Pancreas (tissue), 10 donors: ENCODE data around the gene NUDT2. TPM values are rescaled to one million over a fixed set of nuclear protein-coding genes. Genes with fewer than 3 reads are reported as not detected.

Experiments
- ATAC-seq, 4 donors: fragments of 200-7000 bp; cut with Tn5 transposase; one replicate each; pipeline versions ENCODE4 v1.8.0 to v1.9.1; 2020; ENCODE audit warnings: mild to moderate bottlenecking in 4 of 4, moderate library complexity in 4 of 4
- DNase-seq, 6 donors: peaks; one replicate each; pipeline ENCODE4 v3.0.0-alpha.2; 2020
- FAIRE-seq: peaks from 2 replicates; lab custom pipeline; 2012; peaks lifted over from hg19 to GRCh38; lab: Jason Lieb, UNC
- H3K27ac ChIP-seq, 4 donors: fragments of 200-600 bp; sonication (generic); 1 replicate in 3 of 4; 2 replicates in 1 of 4; pipeline versions ENCODE4 v1.5.0 to v1.8.0; 2020
- H3K27me3 ChIP-seq, 4 donors: fragments of 200-600 bp; one replicate each; pipeline ENCODE4 v1.8.0; 2021
- H3K36me3 ChIP-seq, 3 donors: fragments of 200-600 bp; sonication (generic) in 1 of 3; one replicate each; pipeline versions ENCODE4 v1.5.0 to v1.8.0; 2020 to 2021
- H3K4me1 ChIP-seq, 3 donors: fragments of 200-600 bp; one replicate each; pipeline ENCODE4 v1.8.0; 2021
- H3K4me3 ChIP-seq, 4 donors: fragments of 200-600 bp; sonication (generic) in 2 of 4; one replicate each; pipeline versions ENCODE4 v1.5.0 to v1.8.0; 2020 to 2021
- H3K9me3 ChIP-seq, 4 donors: fragments of 200-600 bp; one replicate each; pipeline ENCODE4 v1.8.0; 2021
- CTCF ChIP-seq, 4 donors: fragments of 200-600 bp; sonication (generic) in 3 of 4; IDR thresholded peaks; one replicate each; pipeline versions ENCODE4 v1.5.0 to v1.8.0; 2021; ENCODE audit warnings: antibody characterized with exemption in 4 of 4
- WGBS, 2 donors: extraction: QIAGEN DNeasy Blood & Tissue Kit; methylation state at CpG; one replicate each; pipeline ENCODE4 v1.1.7; 2013; 5-methylcytosine and 5-hydroxymethylcytosine counted together
- intact Hi-C, 3 donors: fragments of 100-400 bp; cut with DNase I; formaldehyde crosslinking; loops; one replicate each; pipeline versions ENCODE4 v1.11.1 to v1.14.2; 2022
- polyA plus RNA-seq, 2 donors: library from polyadenylated mRNA; stranded (reverse); fragments of 200-250 nt; gene quantifications; one replicate each; pipeline ENCODE4 v1.2.3, GENCODE V29; 2013
- total RNA-seq, 6 donors: library from RNA; stranded (reverse); fragmentation: NEBNext Ultra II Directional in 4 of 6; extraction: Animal tissue kit (Norgen Biotek cat#: 25700) in 4 of 6; gene quantifications; one replicate each; pipeline versions ENCODE4 v1.2.1 to v1.2.4, GENCODE V29; 2021 to 2023
- donor health status: healthy with polysubstance abuse.
- donor health status: DM: no; HTN: no; CAD: no; lungs with moderate emphysema.
- donor health status: DM: no; HTN: no; CAD: no.
- donor health status: control.
- donor health status: control.
- donor health status: Bipolar disorder and iron deficiency.
- donor health status: DM: yes; HTN: yes; CAD: no.
- donor health status: DM: no; HTN: no; CAD: no.
- donor health status: DM: no; HTN: no; CAD: no.
- donor health status: DM: yes; HTN: yes; CAD: no.

The NUDT2 gene
- total and polyA plus RNA-seq, 8 donors: 9.7 to 32.6 (median 13.6) TPM

- no peaks in the 10 kb centered on the region for H3K27me3 ChIP-seq
- H3K9me3 ChIP-seq: no peaks in the 10 kb centered on the region
- 92 to 99% methylated on average over 6 of the region's 6 CpGs for WGBS, 2 donors
- H3K36me3 ChIP-seq: no peaks in the 10 kb centered on the region
- TF ChIP-seq CTCF (IDR thresholded peaks at IDR 0.05): no peak
- FAIRE-seq (no peak), ATAC-seq (no peak), DNase-seq (peak in 1 of 6 donors; percentile 24)
- H3K4me3 ChIP-seq: no peak overlapping the region
- H3K27ac ChIP-seq: no peak overlapping the region
- intact Hi-C loops: no loop called here
- H3K4me1 ChIP-seq: no peaks in the 10 kb centered on the region
These were observed 56.3 kb downstream of the NUDT2 start for GRCh38 chr9:34385561-34386230.

DNA sequence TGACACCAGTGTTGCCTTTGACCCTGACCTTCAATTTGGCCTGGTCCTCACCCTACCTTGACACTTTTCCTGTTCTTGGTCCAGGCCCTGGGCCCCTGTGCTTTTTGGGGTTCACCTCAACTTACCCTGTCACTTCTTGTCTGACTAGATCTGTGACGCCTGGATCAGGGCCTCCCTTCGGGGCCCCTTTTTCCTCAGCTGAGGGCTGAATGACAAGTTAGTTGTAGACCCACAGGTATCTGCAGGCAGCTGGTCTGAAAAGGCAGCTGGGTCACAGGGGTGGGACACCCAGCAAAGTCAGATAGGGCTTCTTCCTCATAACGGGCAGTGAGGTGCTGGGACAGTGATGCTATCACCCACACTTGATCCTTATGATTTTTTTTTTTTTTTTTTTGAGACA is 57.3 kb downstream of the NUDT2 start:
- Histone ChIP-seq H3K27ac (no peak overlapping the region), H3K4me3 (no peak overlapping the region), H3K27me3 (no peaks in the 10 kb centered on the region), H3K36me3 (no peaks in the 10 kb centered on the region), H3K4me1 (no peaks in the 10 kb centered on the region), H3K9me3 (no peaks in the 10 kb centered on the region)
- intact Hi-C loops: no loop called here
- WGBS, 2 donors: 89 to 90% methylated on average over 3 of the region's 3 CpGs
- TF ChIP-seq CTCF (IDR thresholded peaks at IDR 0.05): no peak
- ATAC-seq: no peak
- DNase-seq: no peak
- FAIRE-seq: no peak

- H3K36me3 ChIP-seq: no peaks in the 10 kb centered on the region
- intact Hi-C loops: no loop called here
- 86 to 87% methylated on average over 4 of the region's 4 CpGs for WGBS, 2 donors
- TF ChIP-seq CTCF (IDR thresholded peaks at IDR 0.05): no peak
- no peaks in the 10 kb centered on the region for H3K27me3 ChIP-seq
- H3K27ac ChIP-seq: no peak overlapping the region
- no peaks in the 10 kb centered on the region for H3K9me3 ChIP-seq
- no peak for FAIRE-seq
- ATAC-seq: no peak
- no peak overlapping the region for H3K4me3 ChIP-seq
- no peak for DNase-seq
- H3K4me1 ChIP-seq: no peaks in the 10 kb centered on the region
These were observed 57.9 kb downstream of the NUDT2 start for GRCh38 chr9:34387239-34387638.

DNA sequence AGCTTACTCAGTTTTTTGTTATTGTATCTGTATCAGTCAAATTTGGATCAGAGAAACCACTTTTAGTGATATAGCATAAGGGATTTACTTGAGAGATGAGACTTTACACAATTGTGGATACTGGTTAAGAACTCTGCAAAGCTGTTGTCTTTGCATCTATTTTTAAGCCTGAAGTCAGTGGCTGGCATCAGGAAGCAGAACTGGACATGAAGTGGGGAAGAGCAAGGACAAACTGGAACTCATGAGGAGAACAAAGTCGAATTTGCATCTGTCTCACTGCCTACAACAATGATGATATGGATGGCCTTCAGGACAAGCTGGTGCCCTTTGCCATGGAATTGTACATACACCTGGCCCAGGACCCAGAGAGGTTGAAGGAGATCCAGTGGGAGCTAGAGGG is 63.1 kb downstream of the NUDT2 start:
- FAIRE-seq: no peak
- Histone ChIP-seq H3K4me1 (no peaks in the 10 kb centered on the region), H3K4me3 (no peak overlapping the region), H3K27me3 (no peaks in the 10 kb centered on the region), H3K9me3 (no peaks in the 10 kb centered on the region), H3K36me3 (no peaks in the 10 kb centered on the region), H3K27ac (no peak overlapping the region)
- intact Hi-C loops: no loop called here
- ATAC-seq: no peak
- no peak for DNase-seq
- no peak for TF ChIP-seq CTCF (IDR thresholded peaks at IDR 0.05)
- WGBS, 2 donors: 21 to 40% methylated on average over 1 of the region's 1 CpG

Other genes starting within 250 kb of the NUDT2 start
- gene DCAF12, start 202.9 kb upstream of the NUDT2 start, total RNA-seq: 10 to 100 TPM; 12.0 to 22.1 (median 15.0) TPM
- 10 to 100 TPM in 1 of 2 donors, 1 to 10 TPM in 1; 5.7 to 11.7 TPM for gene DCAF12, start 202.9 kb upstream of the NUDT2 start, polyA plus RNA-seq
- 10 to 100 TPM; 13.0 to 25.6 (median 17.0) TPM for gene UBAP1, start 150.5 kb upstream of the NUDT2 start, total RNA-seq
- gene UBAP1, start 150.5 kb upstream of the NUDT2 start, polyA plus RNA-seq: 10 to 100 TPM; 12.1 to 21.9 TPM
- under 1 TPM; 0.37 to 0.69 (median 0.48) TPM for gene KIF24, start 301 bp upstream of the NUDT2 start, total RNA-seq
- under 1 TPM; 0.38 to 0.52 TPM for gene KIF24, start 301 bp upstream of the NUDT2 start, polyA plus RNA-seq
- gene MYORG, start 47.3 kb downstream of the NUDT2 start, total RNA-seq: 10 to 100 TPM in 4 of 6 donors, 1 to 10 TPM in 2; 4.0 to 17.5 (median 10.8) TPM
- gene MYORG, start 47.3 kb downstream of the NUDT2 start, polyA plus RNA-seq: 1 to 10 TPM; 1.8 to 2.3 TPM
- gene FAM219A, start 129.0 kb downstream of the NUDT2 start, total RNA-seq: 1 to 10 TPM; 4.5 to 9.6 (median 7.0) TPM
- 1 to 10 TPM; 9.7 to 9.8 TPM for gene FAM219A, start 129.0 kb downstream of the NUDT2 start, polyA plus RNA-seq
- gene DNAI1, start 129.2 kb downstream of the NUDT2 start, total RNA-seq: under 1 TPM; 0.16 to 0.69 (median 0.38) TPM
- 1 to 10 TPM in 1 of 2 donors, under 1 TPM in 1; 0.99 to 5.0 TPM for gene DNAI1, start 129.2 kb downstream of the NUDT2 start, polyA plus RNA-seq
- 1 to 10 TPM in 1 of 6 donors, under 1 TPM in 5; 0.24 to 1.1 (median 0.49) TPM for gene ENHO, start 193.4 kb downstream of the NUDT2 start, total RNA-seq
- 1 to 10 TPM; 1.7 to 4.3 TPM for gene ENHO, start 193.4 kb downstream of the NUDT2 start, polyA plus RNA-seq